HG03460 (cell line): ENCODE data around the gene TMEM139.

Experiments used
- ATAC-seq: cut with Tn5 transposase; IDR thresholded peaks from one replicate; pipeline ENCODE4 v1.9.1; 2021; ENCODE audit not compliant: unreplicated experiment

TMEM139 gene

DNA sequence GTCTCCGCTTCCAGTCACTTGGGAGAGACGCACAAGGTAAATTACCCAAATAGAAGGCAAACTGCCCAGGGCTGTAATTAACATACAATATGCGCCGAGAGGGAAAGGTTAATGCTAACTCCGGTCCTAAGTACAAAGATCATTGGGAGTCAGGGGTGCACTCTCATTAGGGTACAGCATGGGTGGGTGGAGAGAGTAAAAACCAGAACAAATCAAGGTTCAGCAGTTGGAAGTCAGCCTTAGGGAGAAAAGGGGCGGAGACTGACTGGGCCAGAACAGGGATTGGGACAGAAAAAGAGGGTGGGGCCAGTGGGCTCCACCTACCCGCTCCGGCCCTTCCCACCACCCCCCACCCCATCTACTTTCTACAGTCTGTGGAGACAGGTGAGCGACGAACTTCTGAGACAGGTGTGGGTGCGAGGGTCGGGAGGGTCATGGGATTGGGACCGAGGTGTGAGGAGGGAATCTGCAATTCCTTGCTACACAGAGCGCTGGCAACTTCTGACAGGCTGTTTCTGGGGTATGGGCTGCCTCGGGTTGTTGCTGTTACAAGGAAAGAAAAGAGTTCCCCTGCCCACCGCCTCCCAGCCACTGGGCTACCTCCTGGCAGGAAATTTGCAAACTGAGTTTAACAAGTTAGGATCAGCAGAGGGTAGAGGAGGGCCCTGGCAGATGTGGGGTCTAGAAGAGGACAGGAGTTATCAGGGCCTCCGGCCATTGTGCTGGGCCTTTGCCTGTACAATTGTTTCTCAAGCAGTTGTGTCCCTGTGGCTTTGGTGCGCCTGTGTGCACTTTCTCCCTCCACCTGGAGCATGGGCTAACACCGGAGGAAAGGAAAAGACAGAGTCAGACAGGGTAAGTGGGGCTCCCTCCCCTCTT, at the start of gene TMEM139:
TSS of gene TMEM139 (plus strand) at position 368 of the 879 bp plus-strand sequence. CDS start 1,000 bp downstream, outside the sequence.
- ATAC-seq, result no peak

DNA sequence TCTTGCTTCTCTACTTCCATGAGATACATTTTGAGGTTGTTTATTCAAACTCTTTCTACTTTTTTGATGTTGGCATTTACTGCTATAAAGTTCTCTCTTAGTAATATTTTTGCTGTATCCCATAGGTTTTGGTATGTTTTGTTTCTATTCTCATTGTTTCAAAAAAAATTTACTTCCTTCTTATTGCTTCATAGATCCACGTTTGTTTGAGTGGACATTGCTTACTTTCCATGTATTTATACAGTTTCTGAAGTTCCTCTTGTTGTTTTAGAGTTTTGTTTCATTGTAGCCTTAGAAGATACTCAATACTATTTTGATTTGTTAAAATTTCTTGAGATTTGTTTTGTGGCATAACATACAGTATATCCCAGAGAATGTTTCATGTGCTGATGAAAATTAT, 49.2 kb upstream of the TMEM139 start:
- ATAC-seq, result no peak

DNA sequence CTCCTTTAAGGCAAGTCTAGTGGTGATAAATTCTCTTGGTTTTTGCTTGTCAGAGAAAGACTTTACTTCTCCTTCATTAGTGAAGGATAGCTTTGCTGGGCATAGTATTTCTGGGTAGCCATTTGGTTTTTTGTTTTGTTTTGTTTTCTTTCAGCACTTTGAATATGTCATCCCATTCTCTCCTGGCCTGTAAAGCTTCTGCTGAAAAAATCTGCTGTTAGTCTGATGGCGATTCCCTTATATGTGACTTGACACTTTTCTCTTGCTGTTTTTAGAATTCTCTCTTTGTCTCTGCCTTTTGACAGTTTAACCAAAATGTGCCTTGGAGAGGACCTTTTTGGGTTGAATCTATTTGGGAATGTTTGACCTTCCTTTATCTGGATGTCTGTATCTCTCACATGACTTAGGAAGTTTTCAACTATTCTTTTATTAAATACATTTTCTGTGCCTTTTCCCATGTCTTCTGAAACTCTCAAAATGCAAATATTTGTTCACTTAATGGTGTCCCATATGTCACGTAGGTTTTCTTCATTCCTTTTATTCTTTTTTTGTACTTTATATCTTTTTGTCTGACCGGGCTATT, 48.3 kb upstream of the TMEM139 start:
- ATAC-seq, result no peak

DNA sequence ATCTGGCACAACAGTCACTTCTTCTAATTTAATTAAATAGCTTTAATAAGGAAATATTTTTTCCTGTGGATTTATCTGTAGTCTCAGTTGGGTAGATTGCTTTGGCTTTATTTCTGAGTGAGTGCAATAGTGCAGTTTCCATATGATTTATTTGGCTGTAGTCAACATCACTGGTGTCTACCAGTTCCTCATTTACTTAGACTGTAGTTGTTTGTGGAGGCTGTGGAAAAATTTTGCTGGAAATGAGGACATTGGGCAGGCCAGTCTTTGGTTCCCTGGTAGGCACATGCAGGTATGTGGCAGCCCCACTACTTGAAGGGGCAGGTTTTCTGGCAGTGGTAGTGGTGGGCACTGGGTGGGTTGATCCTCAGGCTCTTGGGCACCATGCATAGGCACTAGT, 47.4 kb upstream of the TMEM139 start:
- no peak for ATAC-seq

DNA sequence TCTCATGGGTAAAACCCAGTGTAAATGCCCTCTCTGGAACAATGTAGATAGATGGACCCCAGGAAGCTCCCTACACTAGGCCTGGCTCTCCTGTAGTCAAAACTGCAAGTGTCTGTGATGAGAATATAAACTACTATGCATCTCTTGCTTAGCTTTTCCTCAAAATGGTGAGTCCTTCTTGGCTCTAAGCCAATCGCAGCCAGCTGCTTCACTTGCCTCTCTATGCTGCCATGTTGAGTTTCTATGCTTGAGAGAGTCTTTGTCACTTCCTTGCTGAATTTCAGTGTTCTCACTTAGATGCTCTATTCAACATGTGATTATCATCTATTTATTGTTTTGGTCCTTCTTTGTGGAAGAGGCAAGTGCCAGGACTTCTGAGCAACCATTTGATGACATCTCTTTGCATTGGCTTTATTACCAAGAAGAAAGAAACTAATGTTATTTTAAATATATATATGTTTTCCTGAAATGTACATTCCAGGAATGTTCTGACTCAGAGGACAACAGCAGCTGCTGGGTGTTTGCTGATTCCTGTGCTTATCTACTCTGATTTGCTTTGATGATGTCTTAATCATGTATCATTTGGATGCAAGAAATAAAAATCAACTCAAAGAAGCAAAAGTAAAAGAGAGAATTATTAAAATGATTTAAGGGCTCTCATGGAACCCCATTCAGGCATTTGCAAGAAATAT, 46.3 kb upstream of the TMEM139 start:
- ATAC-seq, result no peak

DNA sequence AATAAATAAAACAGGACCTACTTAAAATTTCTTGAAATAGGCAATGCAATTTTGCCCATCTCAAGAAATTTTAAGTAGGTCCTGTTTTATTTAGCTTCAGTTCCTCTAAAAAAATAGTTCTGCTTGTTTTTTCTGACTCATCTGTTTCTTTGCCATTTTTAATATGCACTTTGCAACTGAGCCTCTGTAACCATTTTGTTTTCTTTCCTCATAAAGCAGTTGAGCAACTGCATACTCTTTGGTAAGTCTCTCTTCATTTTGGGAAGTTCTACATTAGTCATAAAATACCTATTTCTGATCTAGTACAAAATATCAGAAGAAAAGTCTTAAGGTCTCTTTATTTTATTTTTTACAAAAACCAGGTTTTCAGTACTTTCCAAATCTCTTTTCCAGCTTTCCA, 44.9 kb upstream of the TMEM139 start:
- no peak for ATAC-seq

DNA sequence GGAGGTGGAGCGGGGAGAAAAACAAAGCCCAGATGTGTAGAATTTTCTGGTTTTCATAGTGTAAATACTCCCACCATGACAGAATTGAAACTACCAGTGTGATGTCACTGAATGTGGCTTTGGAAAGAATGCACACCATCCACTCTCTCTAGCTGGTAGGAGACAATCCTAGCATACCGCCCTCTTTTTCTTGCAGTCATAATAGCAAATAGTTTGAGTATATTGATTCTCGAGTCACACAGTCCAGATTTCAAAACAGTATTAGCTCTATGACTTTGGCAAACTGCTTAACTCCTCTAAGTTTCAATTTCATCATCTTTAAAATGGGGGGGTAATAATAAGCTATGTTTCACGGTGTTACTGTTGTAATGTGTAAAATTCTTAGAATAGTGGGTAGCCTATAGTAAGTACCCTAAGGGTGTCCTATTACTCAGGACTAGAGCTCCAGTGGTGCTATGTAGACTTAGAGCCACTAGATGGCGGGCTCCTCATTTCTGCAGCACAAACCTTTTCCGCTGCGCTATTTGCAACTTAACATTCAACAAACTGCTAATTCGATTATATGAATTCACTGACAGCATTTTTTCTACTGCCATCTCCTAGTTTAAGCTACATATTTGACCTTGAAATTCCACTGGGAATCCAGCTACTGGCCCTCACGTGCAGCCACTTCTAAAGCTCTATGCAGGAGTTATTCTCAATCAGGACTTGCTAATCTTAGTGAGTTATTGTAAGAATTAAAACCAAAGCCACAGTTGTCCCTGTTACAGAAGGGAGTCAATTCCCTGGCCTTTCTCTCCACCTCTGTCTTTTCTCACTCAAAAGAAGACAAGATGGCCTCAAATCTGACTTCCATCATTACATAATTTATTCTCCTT, 44.2 kb upstream of the TMEM139 start:
- ATAC-seq, result peak; percentile 91

DNA sequence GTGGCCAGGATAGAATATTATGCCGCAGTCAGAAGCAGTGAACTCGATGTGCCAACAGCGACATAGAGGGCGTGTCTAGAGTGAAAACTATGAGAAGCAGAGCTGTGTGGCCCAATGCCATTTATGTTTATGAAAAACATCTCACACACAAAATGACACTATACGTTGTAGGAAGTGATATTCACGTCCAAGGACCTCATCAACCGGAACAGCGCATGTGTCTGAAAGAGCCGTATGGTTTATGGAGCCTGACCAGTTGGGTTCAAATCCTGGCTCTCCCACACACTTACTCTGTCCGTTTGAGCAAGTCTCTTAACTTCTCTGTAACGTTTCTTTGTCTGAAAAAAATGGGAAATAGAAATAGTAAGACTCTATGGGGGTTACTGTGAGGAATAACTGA, 42.5 kb upstream of the TMEM139 start:
- ATAC-seq, result no peak

DNA sequence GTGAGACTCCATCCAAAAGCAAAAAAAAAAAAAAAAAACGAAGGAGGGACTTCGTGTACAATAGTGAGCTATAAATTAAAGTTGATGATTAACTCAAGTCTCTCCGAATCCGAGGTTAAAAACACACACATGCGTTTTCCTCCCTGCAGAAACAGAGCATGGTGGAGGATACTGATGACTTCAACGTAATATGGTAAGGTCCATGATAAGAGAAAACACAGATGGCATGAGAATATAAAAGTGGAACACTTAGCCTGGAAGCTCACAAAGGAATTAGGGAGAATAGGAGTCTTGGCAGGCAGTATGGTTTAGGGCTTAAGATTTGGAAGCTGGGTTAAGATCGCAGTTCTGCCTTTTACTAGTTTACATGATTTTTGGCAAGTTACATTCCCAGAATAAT, 41.6 kb upstream of the TMEM139 start:
- no peak for ATAC-seq

DNA sequence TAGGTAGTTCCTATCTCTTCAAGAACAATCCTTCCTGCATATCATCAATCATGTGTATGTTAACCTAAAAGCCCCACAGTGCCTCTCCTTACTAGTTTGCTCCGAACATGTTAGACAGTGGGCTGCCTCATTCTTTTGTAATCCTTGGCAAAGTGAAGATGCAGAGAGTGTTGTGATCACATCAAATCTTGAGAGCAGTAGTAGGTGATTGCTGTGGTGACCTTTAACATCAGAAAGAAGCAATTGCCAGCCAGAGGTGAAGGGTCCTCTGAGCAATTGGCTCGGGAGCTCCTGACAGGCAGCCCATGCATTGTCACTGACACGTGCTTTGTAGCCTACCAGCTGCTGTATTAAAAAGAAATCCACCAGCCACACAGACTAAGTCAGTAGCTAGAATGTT, 41.1 kb upstream of the TMEM139 start:
- ATAC-seq, result no peak

DNA sequence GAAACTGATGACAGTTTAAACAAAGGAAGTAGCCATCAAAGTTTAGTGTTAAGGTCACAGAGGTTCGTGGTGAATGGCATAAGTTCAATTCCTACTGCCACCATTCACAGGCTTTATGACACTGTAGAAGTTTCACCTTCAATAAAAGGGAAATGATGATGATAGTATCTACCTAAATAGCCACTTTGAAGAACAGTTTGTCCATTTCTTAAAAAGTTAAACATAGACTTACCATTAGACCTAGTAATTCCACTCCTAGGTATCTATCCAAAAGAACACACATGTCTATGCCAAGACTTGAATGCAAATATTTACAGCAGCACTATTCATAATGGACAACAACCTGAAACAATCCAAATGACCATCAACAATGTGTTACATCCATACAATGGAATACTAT, 40.4 kb upstream of the TMEM139 start:
- no peak for ATAC-seq

DNA sequence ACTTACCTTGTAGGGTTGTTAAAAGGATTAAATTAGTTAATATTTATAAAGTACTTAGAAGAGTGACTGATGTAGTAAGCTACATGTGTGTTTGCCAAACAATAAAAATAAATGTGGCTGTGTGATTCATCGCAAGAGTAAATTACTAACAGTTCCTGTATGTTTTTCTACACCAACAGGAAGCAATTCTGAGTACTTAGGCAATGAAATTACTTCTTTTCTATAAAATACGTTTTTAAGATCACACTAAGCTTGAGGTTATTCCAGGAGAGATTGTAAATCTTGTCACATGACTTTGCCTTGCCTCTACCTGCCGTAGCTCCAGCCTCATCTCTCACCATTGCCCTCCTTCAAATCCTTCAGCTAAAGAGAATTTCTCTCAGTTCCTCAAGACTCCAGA, 39.6 kb upstream of the TMEM139 start:
- ATAC-seq, result no peak

DNA sequence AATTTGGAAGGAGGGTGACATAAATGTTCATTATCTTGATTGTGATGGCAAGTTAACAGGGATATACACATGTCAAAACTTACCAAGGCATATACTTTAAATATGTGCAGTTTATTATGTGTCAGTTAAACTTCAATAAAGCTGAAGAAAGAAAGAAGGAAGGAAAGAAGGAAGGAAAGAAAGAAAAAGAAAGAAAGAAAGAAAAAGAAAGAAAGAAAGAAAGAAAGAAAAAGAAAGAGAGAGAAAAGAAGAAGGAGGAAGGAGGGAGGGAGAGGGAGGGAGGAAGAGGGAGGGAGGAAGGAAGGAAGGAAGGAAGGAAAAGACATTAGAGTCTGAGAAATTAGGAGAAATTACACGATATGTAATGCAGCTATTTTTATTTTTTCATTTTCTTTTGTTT, 37.4 kb upstream of the TMEM139 start:
- ATAC-seq, result no peak

DNA sequence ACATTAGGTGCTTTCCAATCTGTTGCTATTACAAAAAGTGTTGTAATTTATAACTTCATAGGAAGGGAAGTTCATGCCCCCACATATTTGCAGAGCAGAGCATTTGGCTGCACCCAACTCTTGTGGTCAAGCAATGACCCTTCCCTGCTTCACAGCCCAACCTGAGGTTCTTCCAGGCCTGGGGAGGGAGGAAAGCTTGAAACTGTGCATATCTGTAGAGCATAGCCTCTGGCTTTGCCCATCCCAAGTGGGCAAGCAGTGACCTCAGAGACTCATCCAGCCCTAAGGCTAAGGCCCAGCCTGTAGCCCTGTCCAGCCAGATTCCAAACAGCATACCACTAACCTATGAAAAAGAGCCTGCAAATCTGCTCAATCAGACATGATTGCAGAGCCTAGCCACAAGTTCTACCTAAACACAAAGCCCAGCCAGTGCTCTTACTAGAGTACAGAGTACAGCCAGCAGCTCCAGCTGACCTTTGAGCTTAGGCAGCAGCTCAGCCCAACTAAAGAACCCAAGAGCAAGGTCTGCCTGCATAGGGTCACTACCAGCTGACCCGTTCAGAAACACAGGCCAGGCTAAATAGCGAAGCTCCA, 35.9 kb upstream of the TMEM139 start:
- ATAC-seq, result no peak

DNA sequence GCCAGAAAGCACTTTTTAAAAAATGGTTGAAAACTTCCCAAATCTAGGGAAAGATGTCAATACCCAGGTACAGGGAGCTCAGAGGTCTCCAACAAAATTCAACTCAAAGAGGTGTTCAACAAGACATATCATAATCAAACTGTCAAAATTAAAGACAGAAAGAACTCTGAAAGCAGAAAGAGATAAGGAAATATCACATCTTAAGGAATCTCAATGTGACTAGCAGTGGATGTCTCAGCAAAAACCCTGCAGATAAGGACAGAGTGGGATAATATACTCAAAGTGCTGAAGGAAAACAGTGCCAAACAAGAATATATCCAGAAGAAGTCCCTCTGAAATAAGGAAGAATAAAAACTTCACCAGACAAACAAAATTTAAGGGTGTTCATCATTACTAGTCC, 34.6 kb upstream of the TMEM139 start:
- ATAC-seq, result no peak

DNA sequence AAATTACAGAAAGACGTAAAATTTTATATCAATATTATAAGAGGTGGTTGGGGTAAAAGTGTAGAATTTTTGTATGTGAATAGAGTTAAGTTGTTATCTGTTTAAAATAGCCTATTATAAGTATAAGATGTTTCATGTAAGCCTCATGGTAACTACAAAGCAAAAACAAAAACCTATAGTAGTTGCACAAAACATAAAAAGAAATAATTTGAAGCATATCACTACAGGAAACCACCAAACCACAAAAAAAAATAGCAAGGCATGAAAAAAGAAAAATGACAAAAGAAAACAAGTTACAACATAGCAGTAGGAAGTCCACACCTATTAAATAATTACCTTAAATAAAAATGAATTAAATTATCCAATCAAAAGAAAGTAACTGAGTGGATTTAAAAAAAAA, 33.9 kb upstream of the TMEM139 start:
- no peak for ATAC-seq

DNA sequence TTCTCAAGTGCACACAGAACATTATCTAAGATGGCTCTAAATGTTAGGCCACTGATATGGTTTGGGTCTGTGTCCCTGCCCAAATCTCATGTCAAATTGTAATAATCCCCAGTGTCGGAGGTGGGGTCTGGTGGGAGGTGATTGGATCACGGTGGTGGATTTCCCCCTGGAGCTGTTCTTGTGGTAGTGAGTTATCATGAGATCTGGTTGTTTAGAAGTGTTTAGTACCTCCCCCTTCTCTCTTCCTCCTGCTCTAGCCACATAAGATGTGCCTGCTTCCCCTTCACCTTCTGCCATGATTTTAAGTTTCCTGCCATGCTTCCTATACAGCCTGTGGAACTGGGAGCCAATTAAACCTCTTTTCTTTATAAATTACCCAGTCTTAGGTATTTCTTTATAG, 32.8 kb upstream of the TMEM139 start:
- ATAC-seq, result no peak

DNA sequence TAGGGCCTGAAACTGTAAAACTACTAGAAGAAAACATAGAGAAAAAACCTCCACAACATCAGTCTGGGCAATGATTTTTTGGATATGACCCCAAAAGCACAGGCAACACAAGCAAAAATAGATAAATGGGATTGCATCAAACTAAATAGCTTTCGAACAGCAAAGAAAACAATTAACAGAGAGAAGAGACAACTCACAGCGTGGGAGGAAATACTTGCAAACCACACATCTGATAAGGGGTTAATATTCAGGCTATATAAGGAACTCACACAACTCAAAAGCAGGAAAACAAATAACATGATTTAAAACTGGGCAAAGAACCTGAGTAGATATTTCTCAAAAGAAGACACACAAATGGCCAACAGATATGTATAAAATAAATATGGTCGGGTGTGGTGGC, 29.2 kb upstream of the TMEM139 start:
- ATAC-seq, result no peak

DNA sequence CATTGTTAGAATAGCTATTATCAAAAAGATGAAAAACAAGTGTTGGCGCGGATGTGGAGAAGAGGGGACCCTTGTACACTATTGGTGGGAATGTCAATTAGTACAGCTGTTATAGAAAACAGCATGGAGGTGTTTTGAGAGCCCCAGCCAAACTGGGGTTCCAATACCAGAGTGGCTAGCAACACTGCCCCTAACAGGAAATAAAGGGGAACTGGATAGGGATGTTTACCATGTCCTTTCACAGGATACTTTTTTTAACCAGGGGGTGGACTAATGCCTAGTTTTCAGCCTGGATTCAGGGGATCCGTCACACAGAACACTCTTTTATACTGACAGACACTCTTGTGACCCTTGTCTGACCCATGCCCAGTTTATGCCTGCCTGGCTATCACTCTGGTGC, 28.4 kb upstream of the TMEM139 start:
- no peak for ATAC-seq

DNA sequence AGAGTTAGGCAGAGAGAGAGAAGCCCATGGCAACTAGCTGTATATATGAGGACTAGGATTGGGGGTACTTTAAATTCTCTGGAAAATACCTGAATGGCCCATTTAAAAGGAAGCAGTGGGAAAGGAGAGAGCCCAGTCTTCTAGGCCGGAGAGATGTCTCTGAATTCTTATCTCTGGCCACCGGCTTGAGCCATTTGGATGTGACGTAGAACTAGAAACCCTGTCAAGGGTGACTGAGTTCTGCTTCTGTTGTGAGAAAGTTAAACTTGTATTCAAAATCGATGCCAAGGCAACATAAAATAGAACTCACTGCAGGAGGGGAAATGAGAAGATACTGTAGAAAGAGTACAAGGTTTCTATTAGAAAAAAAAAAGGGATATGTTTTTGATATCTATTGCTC, 27.8 kb upstream of the TMEM139 start:
- ATAC-seq, result peak; percentile 69

DNA sequence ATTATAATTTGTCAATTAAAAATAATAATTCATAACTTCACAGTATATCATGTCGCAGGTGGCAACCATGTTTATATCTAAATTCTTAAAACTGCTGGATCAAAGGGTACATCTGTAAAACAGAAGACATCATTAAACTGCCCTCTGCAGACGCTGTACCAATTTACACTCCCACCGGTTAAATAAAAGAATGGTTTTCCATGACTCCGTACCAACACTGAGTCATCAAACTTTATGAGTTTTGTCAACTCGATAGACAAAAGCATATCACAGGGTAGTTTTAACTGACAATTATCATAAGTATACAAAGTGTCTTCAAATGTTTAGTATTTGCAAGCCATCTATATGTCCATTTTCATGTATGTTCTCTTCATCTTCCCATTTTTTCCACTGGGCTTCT, 27.3 kb upstream of the TMEM139 start:
- ATAC-seq, result no peak
